Hypothalamus (tissue), 51 donors: ENCODE results near the gene DDA1.
"Not testable (repeated sequence)": the region's sequence is repeated elsewhere in the genome, so short reads cannot be mapped to it uniquely, and the experiment has no call there.

Source experiments
- DNase-seq, 51 donors: peaks; one replicate each; lab custom pipeline; 2025; lab: John Stamatoyannopoulos, UW

Gene DDA1

DNA sequence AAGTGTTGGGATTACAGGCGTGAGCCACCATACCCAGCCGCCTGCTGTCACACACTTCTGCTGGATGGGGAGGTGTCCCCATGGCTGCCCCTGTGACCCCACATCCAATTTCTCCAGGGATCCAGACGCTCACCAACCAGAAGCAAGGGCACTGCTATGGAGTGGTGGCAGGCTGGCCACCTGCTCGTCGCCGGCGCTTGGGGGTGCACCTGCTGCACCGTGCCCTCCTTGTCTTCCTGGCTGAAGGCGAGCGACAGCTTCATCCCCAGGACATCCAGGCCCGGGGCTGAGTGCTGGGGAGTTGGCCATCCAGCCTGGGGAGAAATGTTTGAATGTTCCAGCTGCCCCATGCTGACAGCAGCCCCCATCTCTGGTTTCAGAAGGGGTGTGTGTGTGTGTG is 23.1 kb upstream of the DDA1 start:
- DNase-seq, result no peak

DNA sequence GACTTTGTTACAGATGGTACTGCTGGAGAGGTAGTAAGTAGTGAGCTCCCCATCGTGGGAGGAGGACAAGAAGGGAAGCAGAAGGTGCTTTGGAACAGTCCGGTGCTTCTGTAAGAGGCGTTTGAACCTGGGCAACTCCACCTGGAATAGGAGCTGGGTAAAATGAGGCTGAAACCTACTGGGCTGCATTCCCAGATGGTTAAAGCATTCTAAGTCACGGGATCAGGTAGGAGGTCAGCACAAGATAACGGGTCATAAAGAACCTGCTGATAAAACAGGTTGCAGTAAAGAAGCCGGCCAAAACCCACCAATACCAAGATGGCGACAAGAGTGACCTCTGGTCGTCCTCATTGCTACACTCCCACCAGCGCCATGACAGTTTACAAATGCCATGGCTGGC is 22.6 kb upstream of the DDA1 start:
- no peak for DNase-seq

DNA sequence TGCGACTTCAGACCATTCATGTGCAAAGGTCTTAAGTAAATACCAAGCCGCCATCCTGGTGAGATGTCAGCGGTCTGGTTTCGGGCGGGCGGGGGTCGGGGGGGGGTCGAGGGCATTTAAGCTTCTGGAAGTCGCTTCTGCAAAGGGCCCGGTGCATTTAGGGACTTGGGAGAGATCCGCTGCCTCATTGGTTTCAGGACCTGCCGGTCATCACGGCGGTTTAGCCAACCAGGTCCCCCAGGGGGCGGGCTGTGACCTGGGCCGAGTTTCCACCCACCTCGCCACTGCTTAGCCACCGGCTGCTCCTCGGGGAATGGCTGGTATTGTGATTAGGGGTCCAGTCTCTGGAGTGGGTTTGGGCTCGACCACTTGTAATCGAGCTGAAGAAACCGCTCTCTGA is 19.9 kb upstream of the DDA1 start:
- peak in 31 of 51 donors; percentile 3 to 59 (median 26) for DNase-seq

GRCh38 chr19:17292301-17293074 is 16.9 kb upstream of the DDA1 start:
- peak in 25 of 51 donors; percentile 1 to 45 (median 19) for DNase-seq

DNA sequence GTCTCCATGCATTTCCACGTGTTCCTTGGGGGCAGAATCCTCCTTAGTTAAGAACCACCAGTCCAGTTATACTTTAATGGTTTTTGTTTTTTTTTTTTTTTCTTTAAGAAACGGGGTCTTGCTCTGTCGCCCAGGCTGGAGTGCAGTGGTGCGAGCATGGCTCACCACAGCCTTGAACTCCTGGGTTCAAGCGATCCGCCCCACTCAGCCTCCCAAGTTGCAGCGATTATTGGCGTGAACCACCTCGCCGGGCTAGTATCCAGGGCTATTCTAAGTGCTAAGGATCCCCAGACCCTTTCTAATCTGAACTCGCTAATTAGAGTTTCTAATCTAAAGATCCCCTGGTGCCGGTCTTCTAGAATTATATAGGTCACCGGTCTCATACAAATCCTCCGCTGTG is 15.8 kb upstream of the DDA1 start:
- DNase-seq, result no peak

- no peak for DNase-seq
Observed at GRCh38 chr19:17294051-17294891, 15.1 kb upstream of the DDA1 start.

GRCh38 chr19:17295551-17295950 is 13.8 kb upstream of the DDA1 start:
- not testable (repeated sequence) for DNase-seq

GRCh38 chr19:17296273-17296672 is 13.1 kb upstream of the DDA1 start:
- DNase-seq, result no peak

GRCh38 chr19:17296976-17297375 is 12.4 kb upstream of the DDA1 start:
- DNase-seq, result no peak

DNA sequence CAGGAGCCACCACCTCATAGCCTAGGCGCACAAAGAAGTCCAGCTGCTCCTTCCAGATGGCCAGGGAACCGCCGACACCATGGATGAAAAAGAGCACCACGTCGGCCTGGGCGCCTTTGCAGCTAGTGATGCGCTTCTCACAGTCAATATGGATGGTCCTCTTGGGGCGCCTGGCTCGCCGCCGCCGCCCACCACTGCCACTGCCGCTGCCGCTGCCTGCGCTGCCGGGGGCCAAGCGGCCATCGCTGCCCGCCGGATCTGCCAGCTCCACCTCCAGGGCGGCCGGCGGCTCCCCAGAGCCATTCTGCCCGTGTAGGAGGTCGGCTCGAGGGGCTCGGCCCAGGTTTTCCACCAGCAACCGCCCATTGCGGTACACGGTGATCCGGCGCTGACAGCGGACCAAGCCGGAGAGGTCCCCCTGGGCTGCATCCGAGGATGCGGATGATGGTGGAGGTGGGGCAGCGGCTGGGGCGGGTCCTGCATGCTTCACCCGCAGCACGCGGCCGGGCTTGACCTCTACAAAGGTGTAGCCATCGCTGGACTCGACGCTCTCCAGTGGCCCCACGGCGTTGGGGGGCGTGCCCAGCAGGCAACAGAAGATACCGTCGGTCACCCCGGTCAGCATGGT is 8.3 kb upstream of the DDA1 start:
- no peak for DNase-seq

- DNase-seq, result peak in 28 of 51 donors; percentile 10 to 60 (median 33)
Observed at GRCh38 chr19:17302391-17303166, 6.8 kb upstream of the DDA1 start.

DNA sequence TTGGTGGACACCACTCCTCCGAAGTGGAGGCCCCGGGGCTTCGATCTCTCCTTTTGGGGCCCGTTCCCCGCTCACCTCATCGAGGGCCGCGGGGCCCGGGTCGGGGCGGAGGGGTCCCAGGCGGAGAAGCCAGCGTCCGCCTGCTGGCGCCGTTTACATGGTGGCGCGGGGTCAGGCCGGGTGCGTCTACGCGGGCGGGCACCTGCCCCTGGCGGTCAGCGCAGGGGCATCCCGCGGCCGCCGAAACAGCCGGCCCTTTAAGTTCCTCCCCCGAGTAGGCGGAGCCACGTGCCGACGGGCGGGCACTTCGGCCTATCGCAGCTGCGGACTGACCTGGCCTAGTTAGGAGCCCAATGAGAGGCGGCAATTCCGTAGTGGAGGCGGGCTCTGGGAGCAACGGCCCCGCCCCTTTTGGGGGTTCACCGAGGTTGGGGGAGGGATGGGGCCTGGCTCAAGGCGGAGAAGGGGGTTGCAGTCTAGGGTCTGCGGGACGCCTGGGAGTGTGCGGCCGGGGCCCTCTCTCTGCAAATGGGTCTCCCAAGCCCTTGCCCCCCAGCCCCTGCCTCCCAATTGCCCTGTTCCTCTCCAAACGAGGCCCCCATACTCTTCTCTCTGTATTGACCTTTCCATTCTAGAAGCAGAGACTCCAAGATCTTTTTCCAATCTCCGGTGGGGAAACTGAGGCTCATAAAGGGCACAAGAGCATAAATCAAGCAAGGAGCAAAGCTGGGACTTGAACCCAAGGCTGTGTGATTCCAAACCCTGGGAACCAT is 6.0 kb upstream of the DDA1 start, which contains the start of gene ABHD8:
ABHD8 (minus strand) TSS at position 259 of the 773 bp plus-strand sequence. CDS start 1,809 bp downstream, outside the sequence.
- peak in 50 of 51 donors; percentile 29 to 96 (median 87) for DNase-seq

- DNase-seq, result peak in 3 of 51 donors; percentile 1 to 43 (median 6)
Observed at GRCh38 chr19:17303940-17304267, 5.5 kb upstream of the DDA1 start.

DNA sequence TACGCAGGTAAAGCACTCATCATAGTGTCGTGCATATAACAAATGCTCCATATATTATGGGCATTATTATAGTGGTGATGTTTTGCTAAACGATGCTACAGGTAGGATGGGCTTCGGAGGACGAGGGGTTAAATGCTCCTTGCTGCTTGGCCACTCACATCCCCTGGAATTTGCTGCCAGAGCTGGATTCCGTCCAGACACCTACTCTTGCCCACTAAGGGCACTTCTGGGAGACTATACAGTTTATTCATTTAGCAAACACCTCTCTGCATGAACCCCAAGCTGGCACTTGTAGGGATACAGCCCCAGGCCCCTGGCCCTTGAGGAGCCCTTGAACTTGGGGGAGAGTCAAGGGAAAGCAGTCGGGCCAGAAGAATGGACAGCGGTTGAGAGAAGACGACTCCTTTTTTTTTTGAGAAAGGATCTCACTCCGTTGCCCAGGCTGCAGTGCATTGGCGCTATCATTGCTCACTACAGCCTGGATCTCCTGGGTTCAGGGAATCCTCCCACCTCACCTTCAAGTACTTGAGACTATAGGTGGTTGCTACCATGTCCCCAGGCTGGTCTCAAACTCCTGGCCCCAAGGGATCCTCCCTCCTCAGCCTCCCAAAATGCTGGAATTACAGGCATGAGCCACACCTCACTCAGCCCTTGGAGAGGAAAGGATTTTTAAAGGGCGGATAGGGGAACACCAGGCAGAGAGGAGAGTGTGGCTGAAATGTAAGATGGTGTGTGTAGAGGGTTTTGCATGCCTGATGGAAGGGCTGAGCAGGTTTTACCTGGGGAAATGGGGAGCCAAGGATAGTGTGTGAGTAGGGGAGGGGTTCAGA is 4.8 kb upstream of the DDA1 start:
- peak in 6 of 51 donors; percentile 4 to 24 (median 9) for DNase-seq

GRCh38 chr19:17305216-17305516 is 4.2 kb upstream of the DDA1 start:
- DNase-seq, result peak in 1 of 51 donors; percentile 97

GRCh38 chr19:17305517-17306284 is 3.7 kb upstream of the DDA1 start, which contains the start of gene MRPL34:
Gene MRPL34, plus strand, starts transcription at chr19:17305872. Its CDS starts 21 bp downstream, at chr19:17305893.
- peak; percentile 59 to 100 (median 95) for DNase-seq

- peak in 1 of 51 donors; percentile 32 for DNase-seq
Observed at GRCh38 chr19:17306285-17306714, 3.1 kb upstream of the DDA1 start.

DNA sequence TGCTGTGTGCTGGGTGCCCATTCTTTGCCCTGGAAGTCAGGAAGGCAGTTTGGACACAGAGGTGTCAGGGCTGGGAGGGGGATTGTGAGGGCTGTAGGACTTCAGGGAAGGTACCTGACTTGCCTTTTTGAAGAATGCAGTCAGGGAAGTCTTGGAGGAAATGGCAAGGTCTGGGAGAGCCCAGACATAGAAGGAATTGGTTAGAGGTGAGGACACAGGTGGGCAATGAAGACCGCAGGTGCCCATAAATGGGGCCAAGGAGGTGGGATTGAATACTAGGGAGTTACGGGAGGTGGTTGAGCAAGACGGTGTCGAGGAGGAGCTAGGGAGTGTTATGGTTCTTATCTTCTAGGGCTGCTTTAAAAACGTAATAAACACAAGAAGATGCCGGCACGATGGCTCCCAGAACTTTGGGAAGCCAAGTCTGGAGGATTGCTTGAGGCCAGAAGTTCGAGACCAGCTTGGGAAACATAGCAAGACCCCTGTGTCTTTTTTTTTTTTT is 1.4 kb upstream of the DDA1 start:
- DNase-seq, result no peak
